HCT116 (cell line): ENCODE measurements around the gene PDILT. TPM values are rescaled to one million over a fixed set of nuclear protein-coding genes. Genes with fewer than 3 reads are reported as not detected.

Experiments
- ATAC-seq: fragments of 200-7000 bp; cut with Tn5 transposase; 2 replicates; pipeline ENCODE4 v1.9.1; 2020; ENCODE audit warnings: mild to moderate bottlenecking, moderate library complexity
- Bru-seq: library from RNA; stranded (reverse); fragments of 400-500 nt; gene quantifications from one replicate; lab custom pipeline; 2021; lab: Mats Ljungman, UMichigan
- BruChase-seq, 2 experiments: library from RNA; stranded (reverse); fragments of 400-500 nt; gene quantifications; one replicate each; lab custom pipeline; 2021; lab: Mats Ljungman, UMichigan
- BruUV-seq: library from RNA; stranded (reverse); fragments of 400-500 nt; replicated peaks from 2 replicates; lab custom pipeline; 2021; lab: Mats Ljungman, UMichigan
- CTCF ChIA-PET: fragments of 300-600 bp; sonication (Branson Sonifier 250); formaldehyde crosslinking; loops from one replicate; lab custom pipeline; 2021; ENCODE audit warnings: antibody characterized with exemption; lab: Charles Lee
- POLR2A ChIA-PET: fragments of 300-600, 350-600 bp; sonication (Branson Sonifier 250); formaldehyde crosslinking; loops from one replicate; lab custom pipeline; 2021; ENCODE audit warnings: antibody characterized with exemption; lab: Charles Lee
- RAD21 ChIA-PET, 2 experiments: fragments of 300-600 bp; sonication (Branson Sonifier 250); formaldehyde crosslinking; loops; one replicate each; lab custom pipeline; 2023; ENCODE audit warnings: low total read pairs in 2 of 2; ENCODE audit not compliant: uncharacterized antibody in 2 of 2, unreplicated experiment in 2 of 2, low non-redundant PET in 1 of 2; lab: Charles Lee
- DNase-seq: peaks from one replicate; pipeline ENCODE4 v3.0.0-alpha.2; 2010; ENCODE audit warnings: low read depth, low spot score
- H2AFZ ChIP-seq: fragments of 200-600 bp; shearing (Covaris generic), sonication (generic); 2 replicates; pipeline ENCODE4 v1.6.1; 2017; ENCODE audit warnings: low read depth, mixed run types, mixed read lengths, antibody characterized with exemption, low read length; ENCODE audit not compliant: poor library complexity, severe bottlenecking
- H3K27ac ChIP-seq: 2 replicates; pipeline ENCODE4 v1.5.1; 2012; ENCODE audit warnings: low read depth, low read length
- H3K27me3 ChIP-seq: fragments of 200-600 bp; sonication (generic); 2 replicates; pipeline ENCODE4 v1.6.1; 2016; ENCODE audit warnings: mixed run types, low read length, mixed read lengths; ENCODE audit not compliant: insufficient read depth
- H3K36me3 ChIP-seq, 2 experiments: fragments of 200-500 bp in 1 of 2; fragments of 200-600 bp in 1 of 2; sonication (Bioruptor generic) in 1 of 2; sonication (generic) in 1 of 2; 2 replicates each; pipeline versions ENCODE4 v1.5.1 to v1.6.1; 2014 to 2016; ENCODE audit warnings: low read length in 2 of 2, inconsistent platforms in 1 of 2, mixed read lengths in 1 of 2, mixed run types in 1 of 2; ENCODE audit not compliant: insufficient read depth in 2 of 2, control insufficient read depth in 1 of 2
- H3K4me1 ChIP-seq, 2 experiments: fragments of 200-600 bp in 1 of 2; sonication (generic) in 1 of 2; 2 replicates each; pipeline versions ENCODE4 v1.5.1 to v1.6.1; 2012 to 2017; ENCODE audit warnings: low read length in 2 of 2, inconsistent platforms in 1 of 2, mild to moderate bottlenecking in 1 of 2, mixed read lengths in 1 of 2, mixed run types in 1 of 2, moderate library complexity in 1 of 2; ENCODE audit not compliant: insufficient read depth in 2 of 2, control insufficient read depth in 1 of 2
- H3K4me2 ChIP-seq: fragments of 200-600 bp; sonication (generic); 2 replicates; pipeline ENCODE4 v1.6.1; 2017; ENCODE audit warnings: mixed run types, low read length, mixed read lengths
- H3K4me3 ChIP-seq, 2 experiments: fragments of 200-600 bp in 1 of 2; sonication (generic) in 1 of 2; replicated peaks in 1 of 2; 2 replicates each; pipeline ENCODE4 v1.5.1; 2011 to 2016; ENCODE audit warnings: low read length in 2 of 2, control low read depth in 1 of 2, low read depth in 1 of 2, mild to moderate bottlenecking in 1 of 2, mixed read lengths in 1 of 2, mixed run types in 1 of 2
- H3K79me2 ChIP-seq: fragments of 200-600 bp; sonication (generic); 2 replicates; pipeline ENCODE4 v1.6.1; 2017; ENCODE audit warnings: mild to moderate bottlenecking, mixed run types, low read length, moderate library complexity, mixed read lengths; ENCODE audit not compliant: insufficient read depth
- H3K9ac ChIP-seq: fragments of 200-600 bp; sonication (generic); 2 replicates; pipeline ENCODE4 v1.6.1; 2016; ENCODE audit warnings: low read length, mixed read lengths
- H3K9me2 ChIP-seq: fragments of 200-600 bp; sonication (generic), shearing (Covaris generic); 2 replicates; pipeline ENCODE4 v1.6.1; 2017; ENCODE audit warnings: mixed run types, mild to moderate bottlenecking, moderate library complexity; ENCODE audit not compliant: insufficient read depth
- H3K9me3 ChIP-seq, 2 experiments: fragments of 200-500 bp in 1 of 2; fragments of 200-600 bp in 1 of 2; sonication (Bioruptor generic) in 1 of 2; sonication (generic) in 1 of 2; 2 replicates each; pipeline ENCODE4 v1.6.1; 2014 to 2017; ENCODE audit warnings: low read length in 2 of 2, mixed read lengths in 2 of 2, inconsistent platforms in 1 of 2, low read depth in 1 of 2, mild to moderate bottlenecking in 1 of 2, mixed run types in 1 of 2, moderate library complexity in 1 of 2; ENCODE audit not compliant: control insufficient read depth in 1 of 2, insufficient read depth in 1 of 2
- H4K20me1 ChIP-seq: fragments of 200-600 bp; sonication (generic), shearing (Covaris generic); 2 replicates; pipeline ENCODE4 v1.6.1; 2017; ENCODE audit warnings: mixed run types, mild to moderate bottlenecking, moderate library complexity; ENCODE audit not compliant: insufficient read depth
- ATF3 ChIP-seq: IDR thresholded peaks from 2 replicates; pipeline ENCODE4 v1.6.1; 2012
- CBX3 ChIP-seq: IDR thresholded peaks from 2 replicates; pipeline ENCODE4 v1.6.1; 2012; ENCODE audit warnings: low read depth
- CEBPB ChIP-seq: IDR thresholded peaks from 2 replicates; pipeline ENCODE4 v1.6.1; 2012; ENCODE audit warnings: low read depth
- EGR1 ChIP-seq: IDR thresholded peaks from 2 replicates; pipeline ENCODE4 v1.6.1; 2012; ENCODE audit warnings: low read depth
- ELF1 ChIP-seq: IDR thresholded peaks from 2 replicates; pipeline ENCODE4 v1.6.1; 2012; ENCODE audit warnings: low read depth, borderline replicate concordance
- EZH2 ChIP-seq: fragments of 200-600 bp; sonication (generic); IDR thresholded peaks from 2 replicates; pipeline ENCODE4 v1.6.1; 2017; ENCODE audit warnings: antibody characterized with exemption, mixed run types
- EZH2phosphoT487 ChIP-seq: fragments of 200-600 bp; IDR thresholded peaks from 2 replicates; pipeline ENCODE4 v1.6.1; 2018; ENCODE audit warnings: antibody characterized with exemption, borderline replicate concordance
- POLR2A ChIP-seq: IDR thresholded peaks from 2 replicates; pipeline ENCODE4 v1.7.0; 2011; ENCODE audit warnings: borderline replicate concordance; ENCODE audit not compliant: insufficient read depth, insufficient read length; ENCODE audit errors: extremely low read depth
- POLR2AphosphoS5 ChIP-seq: IDR thresholded peaks from 2 replicates; pipeline ENCODE4 v1.6.1; 2011; ENCODE audit warnings: mild to moderate bottlenecking, low read depth, low read length, moderate library complexity
- RAD21 ChIP-seq: IDR thresholded peaks from 2 replicates; pipeline ENCODE4 v1.6.1; 2012; ENCODE audit warnings: low read depth, mild to moderate bottlenecking
- REST ChIP-seq: IDR thresholded peaks from 2 replicates; pipeline ENCODE4 v1.6.1; 2012; ENCODE audit warnings: low read depth
- SIN3A ChIP-seq: IDR thresholded peaks from 2 replicates; pipeline ENCODE4 v1.6.1; 2012; ENCODE audit warnings: low read depth
- SRF ChIP-seq: IDR thresholded peaks from 2 replicates; pipeline ENCODE4 v1.6.1; 2012; ENCODE audit warnings: low read depth
- TCF7L2 ChIP-seq: IDR thresholded peaks from 2 replicates; pipeline ENCODE4 v1.7.0; 2011; ENCODE audit warnings: borderline replicate concordance, inconsistent platforms; ENCODE audit not compliant: insufficient read depth, insufficient read length; ENCODE audit errors: extremely low read depth
- ZFX ChIP-seq: fragments of 450-650 bp; IDR thresholded peaks from 2 replicates; pipeline ENCODE4 v1.6.1; 2017
- ZNF274 ChIP-seq: fragments of 200-500 bp; sonication (Bioruptor generic); IDR thresholded peaks from 2 replicates; pipeline ENCODE4 v1.6.1; 2014; ENCODE audit warnings: mild to moderate bottlenecking, low read depth, low read length, inconsistent platforms
- intact Hi-C: fragments of 100-400 bp; cut with micrococcal nuclease; formaldehyde crosslinking; loops from 2 replicates; pipeline ENCODE4 v1.10.0; 2022
- long read RNA-seq: library from polyadenylated mRNA; unstranded; transcript quantifications from one replicate; pipeline ENCODE4 v2.0.0, GENCODE V29; 2021; ENCODE audit not compliant: unreplicated experiment
- polyA plus RNA-seq: library from polyadenylated mRNA; unstranded; fragments of >200 nt; gene quantifications from 2 replicates; pipeline ENCODE4 v1.2.1, GENCODE V29; 2012; ENCODE audit warnings: missing spikeins
- total RNA-seq: library from RNA; stranded (reverse); gene quantifications from one replicate; pipeline ENCODE4 v1.2.1, GENCODE V29; 2021; ENCODE audit not compliant: unreplicated experiment
- TF ChIP-seq, protein P1 (sequence below): IDR thresholded peaks from 2 replicates; pipeline ENCODE4 v1.6.1; 2011; ENCODE audit warnings: mild to moderate bottlenecking, low read length, moderate library complexity; ENCODE audit not compliant: insufficient replicate concordance; ENCODE audit errors: extremely low read depth
- TF ChIP-seq, protein P2 (sequence below): IDR thresholded peaks from 2 replicates; pipeline ENCODE4 v1.6.1; 2012

The PDILT gene, protein sequence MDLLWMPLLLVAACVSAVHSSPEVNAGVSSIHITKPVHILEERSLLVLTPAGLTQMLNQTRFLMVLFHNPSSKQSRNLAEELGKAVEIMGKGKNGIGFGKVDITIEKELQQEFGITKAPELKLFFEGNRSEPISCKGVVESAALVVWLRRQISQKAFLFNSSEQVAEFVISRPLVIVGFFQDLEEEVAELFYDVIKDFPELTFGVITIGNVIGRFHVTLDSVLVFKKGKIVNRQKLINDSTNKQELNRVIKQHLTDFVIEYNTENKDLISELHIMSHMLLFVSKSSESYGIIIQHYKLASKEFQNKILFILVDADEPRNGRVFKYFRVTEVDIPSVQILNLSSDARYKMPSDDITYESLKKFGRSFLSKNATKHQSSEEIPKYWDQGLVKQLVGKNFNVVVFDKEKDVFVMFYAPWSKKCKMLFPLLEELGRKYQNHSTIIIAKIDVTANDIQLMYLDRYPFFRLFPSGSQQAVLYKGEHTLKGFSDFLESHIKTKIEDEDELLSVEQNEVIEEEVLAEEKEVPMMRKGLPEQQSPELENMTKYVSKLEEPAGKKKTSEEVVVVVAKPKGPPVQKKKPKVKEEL
- total RNA-seq (not detected), Bru-seq, nascent RNA (not detected), BruChase-seq, experiment 1, labeled RNA remaining after a 6-hour chase (not detected), BruChase-seq, experiment 2, labeled RNA remaining after a 2-hour chase (not detected)
- polyA plus RNA-seq: not detected in 2 replicates
- long read RNA-seq: 0 reads

GRCh38 chr16:20404637-20405036 is at the start of gene PDILT:
Gene PDILT (minus strand): TSS chr16:20404737. CDS start chr16:20399300, 5,437 bp downstream.
- H3K9ac ChIP-seq: no peak within 1 kb of the TSS
- H3K4me1 ChIP-seq: no peaks in the 10 kb centered on the region; a peak in 1 of 4 replicates
- ChIA-PET RAD21 (no interaction called here), CTCF (no interaction called here), POLR2A (no interaction called here)
- TF ChIP-seq REST (no peak), TCF7L2 (no peak), ZFX (no peak), EZH2 (no peak), EGR1 (no peak), EZH2phosphoT487 (no peak), CBX3 (no peak), RAD21 (no peak), ZNF274 (no peak), ELF1 (no peak), SRF (no peak), CEBPB (no peak), ATF3 (no peak), POLR2A (no peak), SIN3A (no peak), POLR2AphosphoS5 (no peak)
- TF ChIP-seq, protein P1, sequence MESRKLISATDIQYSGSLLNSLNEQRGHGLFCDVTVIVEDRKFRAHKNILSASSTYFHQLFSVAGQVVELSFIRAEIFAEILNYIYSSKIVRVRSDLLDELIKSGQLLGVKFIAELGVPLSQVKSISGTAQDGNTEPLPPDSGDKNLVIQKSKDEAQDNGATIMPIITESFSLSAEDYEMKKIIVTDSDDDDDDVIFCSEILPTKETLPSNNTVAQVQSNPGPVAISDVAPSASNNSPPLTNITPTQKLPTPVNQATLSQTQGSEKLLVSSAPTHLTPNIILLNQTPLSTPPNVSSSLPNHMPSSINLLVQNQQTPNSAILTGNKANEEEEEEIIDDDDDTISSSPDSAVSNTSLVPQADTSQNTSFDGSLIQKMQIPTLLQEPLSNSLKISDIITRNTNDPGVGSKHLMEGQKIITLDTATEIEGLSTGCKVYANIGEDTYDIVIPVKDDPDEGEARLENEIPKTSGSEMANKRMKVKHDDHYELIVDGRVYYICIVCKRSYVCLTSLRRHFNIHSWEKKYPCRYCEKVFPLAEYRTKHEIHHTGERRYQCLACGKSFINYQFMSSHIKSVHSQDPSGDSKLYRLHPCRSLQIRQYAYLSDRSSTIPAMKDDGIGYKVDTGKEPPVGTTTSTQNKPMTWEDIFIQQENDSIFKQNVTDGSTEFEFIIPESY: no peak
- TF ChIP-seq, protein P2, sequence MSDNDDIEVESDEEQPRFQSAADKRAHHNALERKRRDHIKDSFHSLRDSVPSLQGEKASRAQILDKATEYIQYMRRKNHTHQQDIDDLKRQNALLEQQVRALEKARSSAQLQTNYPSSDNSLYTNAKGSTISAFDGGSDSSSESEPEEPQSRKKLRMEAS: no peak
- H3K4me3 ChIP-seq: no peak within 1 kb of the TSS
- intact Hi-C loops: no loop called here
- ATAC-seq (no peak), DNase-seq (no peak)
- no peaks in the 10 kb centered on the region for H4K20me1 ChIP-seq
- H3K9me2 ChIP-seq: no peaks in the 10 kb centered on the region
- no peaks in the 10 kb centered on the region for H3K9me3 ChIP-seq
- H2AFZ ChIP-seq: no peak within 1 kb of the TSS
- H3K27ac ChIP-seq: no peak within 1 kb of the TSS
- no peaks in the 10 kb centered on the region for H3K36me3 ChIP-seq
- no peaks in the 10 kb centered on the region for H3K27me3 ChIP-seq
- BruUV-seq: no TSS peak
- no peak within 1 kb of the TSS for H3K4me2 ChIP-seq
- H3K79me2 ChIP-seq: no peaks in the 10 kb centered on the region
